IMR-90 (cell line): ENCODE results near the gene RIMS4. TPM values are rescaled to one million over a fixed set of nuclear protein-coding genes. Genes with fewer than 3 reads are reported as not detected.

ENCODE experiments used
- ATAC-seq: fragments of 200-7000 bp; cut with Tn5 transposase; 2 replicates; pipeline ENCODE4 v1.9.1; 2020; ENCODE audit warnings: low read depth, mild to moderate bottlenecking, moderate library complexity
- BruUV-seq: library from RNA; stranded (reverse); fragments of 400-500 nt; replicated peaks from 2 replicates; lab custom pipeline; 2021; lab: Mats Ljungman, UMichigan
- CTCF ChIA-PET: fragments of 300-600 bp; formaldehyde crosslinking; extraction: SDS; loops from one replicate; lab custom pipeline; 2021; ENCODE audit warnings: antibody characterized with exemption; lab: Yijun Ruan, JAX
- POLR2A ChIA-PET: fragments of 300-600 bp; sonication (Branson Sonifier 250); formaldehyde crosslinking; loops from one replicate; lab custom pipeline; 2022; ENCODE audit warnings: antibody characterized with exemption; ENCODE audit not compliant: unreplicated experiment; lab: Charles Lee
- DNase-seq: peaks from one replicate; pipeline ENCODE4 v3.0.0; 2013
- H2AFZ ChIP-seq: replicated peaks from 2 replicates; pipeline ENCODE3; 2013; ENCODE audit warnings: low read length, mild to moderate bottlenecking; ENCODE audit not compliant: poor library complexity
- H2AK5ac ChIP-seq: 2 replicates; pipeline ENCODE4 v1.6.1; 2013; ENCODE audit warnings: low read depth, low read length, inconsistent platforms
- H2AK9ac ChIP-seq: replicated peaks from 2 replicates; pipeline ENCODE3; 2013; ENCODE audit warnings: mild to moderate bottlenecking, low read depth, low read length, moderate library complexity; ENCODE audit not compliant: poor library complexity
- H2BK120ac ChIP-seq: 2 replicates; pipeline ENCODE4 v1.6.1; 2013; ENCODE audit warnings: low read depth, low read length, inconsistent platforms
- H2BK15ac ChIP-seq: 3 replicates; pipeline ENCODE4 v1.6.1; 2013; ENCODE audit warnings: low read depth, low read length, inconsistent platforms
- H2BK20ac ChIP-seq: 2 replicates; pipeline ENCODE4 v1.6.1; 2013; ENCODE audit warnings: low read depth, mild to moderate bottlenecking, inconsistent platforms, low read length, moderate library complexity
- H2BK5ac ChIP-seq: 2 replicates; pipeline ENCODE4 v1.6.1; 2013; ENCODE audit warnings: mild to moderate bottlenecking, low read depth, low read length, inconsistent platforms; ENCODE audit not compliant: poor library complexity, severe bottlenecking
- H3K14ac ChIP-seq: replicated peaks from 2 replicates; pipeline ENCODE4 v1.6.1; 2013; ENCODE audit warnings: low read depth, low read length, inconsistent platforms
- H3K18ac ChIP-seq: 2 replicates; pipeline ENCODE4 v1.6.1; 2013; ENCODE audit warnings: low read depth, low read length, control low read depth
- H3K23ac ChIP-seq: 2 replicates; pipeline ENCODE4 v1.6.1; 2013; ENCODE audit warnings: low read depth, low read length, inconsistent platforms
- H3K27ac ChIP-seq: 2 replicates; pipeline ENCODE4 v1.5.1; 2013; ENCODE audit warnings: mild to moderate bottlenecking, control low read depth, low read length; ENCODE audit not compliant: insufficient read depth
- H3K27me3 ChIP-seq: 2 replicates; pipeline ENCODE4 v1.6.1; 2013; ENCODE audit warnings: low read length; ENCODE audit not compliant: control insufficient read depth, insufficient read depth
- H3K36me3 ChIP-seq: 2 replicates; pipeline ENCODE4 v1.6.1; 2013; ENCODE audit warnings: low read length, mixed read lengths; ENCODE audit not compliant: control insufficient read depth, insufficient read depth
- H3K4ac ChIP-seq: 2 replicates; pipeline ENCODE4 v1.6.1; 2013; ENCODE audit warnings: low read depth, low read length, inconsistent platforms
- H3K4me1 ChIP-seq: 2 replicates; pipeline ENCODE4 v1.6.1; 2013; ENCODE audit warnings: low read length, mixed read lengths; ENCODE audit not compliant: control insufficient read depth, insufficient read depth
- H3K4me2 ChIP-seq: 2 replicates; pipeline ENCODE4 v1.6.1; 2013; ENCODE audit warnings: low read depth, mild to moderate bottlenecking, control low read depth, low read length, moderate library complexity
- H3K4me3 ChIP-seq: 2 replicates; pipeline ENCODE4 v1.5.1; 2013; ENCODE audit warnings: low read depth, mild to moderate bottlenecking, control low read depth, low read length, moderate library complexity; ENCODE audit not compliant: insufficient read depth
- H3K56ac ChIP-seq: 2 replicates; pipeline ENCODE4 v1.6.1; 2013; ENCODE audit warnings: low read length, inconsistent platforms; ENCODE audit not compliant: insufficient read depth; ENCODE audit errors: extremely low read depth
- H3K79me1 ChIP-seq, 2 experiments: 2 replicates each; pipeline ENCODE4 v1.6.1; 2013; ENCODE audit warnings: low read length in 2 of 2, inconsistent platforms in 1 of 2, low read depth in 1 of 2
- H3K9ac ChIP-seq: 2 replicates; pipeline ENCODE4 v1.6.1; 2013; ENCODE audit warnings: low read depth, low read length, control low read depth
- H3K9me1 ChIP-seq: 2 replicates; pipeline ENCODE4 v1.6.1; 2013; ENCODE audit warnings: low read length, inconsistent platforms; ENCODE audit not compliant: insufficient read depth
- H3K9me3 ChIP-seq: 2 replicates; pipeline ENCODE4 v1.6.1; 2013; ENCODE audit warnings: low read length; ENCODE audit not compliant: control insufficient read depth, insufficient read depth
- H4K20me1 ChIP-seq: 2 replicates; pipeline ENCODE4 v1.6.1; 2013; ENCODE audit warnings: low read length, inconsistent platforms; ENCODE audit not compliant: insufficient read depth
- H4K5ac ChIP-seq: 2 replicates; pipeline ENCODE4 v1.6.1; 2013; ENCODE audit warnings: mild to moderate bottlenecking, low read depth, low read length, control low read depth
- H4K8ac ChIP-seq, 2 experiments: 2 replicates each; pipeline ENCODE4 v1.6.1; 2013; ENCODE audit warnings: low read depth in 2 of 2, low read length in 2 of 2, control low read depth in 1 of 2, inconsistent platforms in 1 of 2
- H4K91ac ChIP-seq: 2 replicates; pipeline ENCODE4 v1.6.1; 2013; ENCODE audit warnings: low read depth, low read length, inconsistent platforms; ENCODE audit not compliant: insufficient read depth
- CEBPB ChIP-seq: IDR thresholded peaks from 2 replicates; pipeline ENCODE4 v1.6.1; 2012; ENCODE audit warnings: low read depth, low read length, improper control_type of control experiment
- CTCF ChIP-seq: conservative IDR thresholded peaks from 2 replicates; pipeline ENCODE4 v1.5.1; 2012; ENCODE audit warnings: mild to moderate bottlenecking, low read depth, low read length, improper control_type of control experiment
- FOS ChIP-seq: fragments of 150-350 bp; IDR thresholded peaks from 2 replicates; pipeline ENCODE4 v1.6.1; 2016; ENCODE audit warnings: low read depth, low read length
- MAFK ChIP-seq: IDR thresholded peaks from 2 replicates; pipeline ENCODE4 v1.6.1; 2012; ENCODE audit warnings: low read depth, low read length, improper control_type of control experiment
- MAZ ChIP-seq: IDR thresholded peaks from 2 replicates; pipeline ENCODE4 v1.6.1; 2012; ENCODE audit warnings: low read depth, mild to moderate bottlenecking, low read length, improper control_type of control experiment, moderate library complexity, borderline replicate concordance
- NFE2L2 ChIP-seq: fragments of 150-350 bp; IDR thresholded peaks from 2 replicates; pipeline ENCODE4 v1.6.1; 2016; ENCODE audit warnings: low read depth, mild to moderate bottlenecking, low read length
- POLR2A ChIP-seq: IDR thresholded peaks from 2 replicates; pipeline ENCODE4 v1.6.1; 2012; ENCODE audit warnings: mild to moderate bottlenecking, low read depth, low read length
- RAD21 ChIP-seq: IDR thresholded peaks from 2 replicates; pipeline ENCODE4 v1.6.1; 2012; ENCODE audit warnings: low read length, improper control_type of control experiment
- RCOR1 ChIP-seq: IDR thresholded peaks from 2 replicates; pipeline ENCODE4 v1.6.1; 2012; ENCODE audit warnings: mild to moderate bottlenecking, low read length, improper control_type of control experiment; ENCODE audit not compliant: insufficient replicate concordance
- RFX5 ChIP-seq: IDR thresholded peaks from 2 replicates; pipeline ENCODE4 v1.8.0; 2012; ENCODE audit warnings: low read depth, mild to moderate bottlenecking, low read length, moderate library complexity
- WGBS, 2 experiments: methylation state at CpG; one replicate each; pipeline versions ENCODE4 v1.1.5 to v1.1.7; 2013; ENCODE audit warnings: missing lambda C conversion rate in 2 of 2; ENCODE audit not compliant: insufficient read length in 1 of 2; ENCODE audit errors: extremely low coverage in 2 of 2; 5-methylcytosine and 5-hydroxymethylcytosine counted together
- dilution Hi-C: fragments of 300-500 bp; cut with HindIII; formaldehyde crosslinking; loops from one replicate; pipeline ENCODE4 v1.14.3; 2018; ENCODE audit warnings: low sequenced_read_pairs; ENCODE audit not compliant: unreplicated experiment
- in situ Hi-C: fragments of 300-500 bp; cut with MboI; formaldehyde crosslinking; loops from 3 replicates; pipeline ENCODE4 v1.14.3; 2019; ENCODE audit warnings: low sequenced_read_pairs, inconsistent platforms, mixed read lengths
- intact Hi-C: fragments of 100-400 bp; cut with micrococcal nuclease; formaldehyde crosslinking; loops from 2 replicates; pipeline ENCODE4 v1.10.0; 2022
- polyA plus RNA-seq, 3 experiments: library from polyadenylated mRNA; depleted of rRNA; stranded (reverse); fragments of >200 nt; gene quantifications; 2 replicates each; pipeline ENCODE4 v1.2.3, GENCODE V29; 2012; ENCODE audit warnings: low replicate concordance in 1 of 3
- total RNA-seq: library from RNA; depleted of rRNA; stranded (reverse); fragments of >200 nt; gene quantifications from 2 replicates; pipeline ENCODE4 v1.2.3, GENCODE V29; 2012

RIMS4 gene
- total and polyA plus RNA-seq, 2 of the 4 experiments (the other 2 are of a cell fraction), result not detected

DNA sequence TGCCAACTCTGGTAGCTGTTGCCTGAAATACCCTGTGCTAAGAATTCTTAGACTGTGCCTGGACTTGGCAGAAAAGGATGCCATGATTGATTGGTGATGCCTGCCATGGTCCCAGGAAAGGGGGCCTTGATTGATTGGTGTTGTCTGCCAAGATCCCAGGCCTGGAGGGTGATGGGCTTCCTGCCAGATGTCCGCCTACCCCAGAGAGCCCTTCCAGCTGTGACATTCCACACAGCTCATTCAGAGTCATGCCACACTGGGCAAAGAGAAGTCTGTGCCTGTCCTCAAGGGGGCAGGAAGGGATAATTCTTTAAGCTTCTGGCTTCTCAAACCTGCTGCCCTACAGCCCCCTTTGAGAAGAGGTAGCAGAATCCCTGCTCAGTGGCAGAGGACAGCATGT is 24.6 kb downstream of the RIMS4 start:
- DNase-seq (no peak), ATAC-seq (no peak)
- Histone ChIP-seq H2AFZ (no peak overlapping the region), H4K8ac (no peak overlapping the region), H3K56ac (no peak overlapping the region), H2BK120ac (no peak overlapping the region), H3K9me3 (no peaks in the 10 kb centered on the region), H2BK5ac (no peak overlapping the region), H2BK20ac (no peak overlapping the region), H3K18ac (no peak overlapping the region), H3K9me1 (no peaks in the 10 kb centered on the region), H3K4me3 (no peak overlapping the region), H4K20me1 (no peaks in the 10 kb centered on the region), H3K27ac (no peak overlapping the region), H3K4ac (no peak overlapping the region), H2BK15ac (no peak overlapping the region), H2AK9ac (no peak overlapping the region), H3K14ac (no peak overlapping the region), H3K27me3 (no peaks in the 10 kb centered on the region; the same call in none of the 2 replicates), H3K4me1 (no peaks in the 10 kb centered on the region), H3K4me2 (no peak overlapping the region), H3K79me1 (no peaks in the 10 kb centered on the region), H3K23ac (no peak overlapping the region), H3K9ac (no peak overlapping the region), H4K5ac (no peak overlapping the region), H4K91ac (no peak overlapping the region), H2AK5ac (no peak overlapping the region), H3K36me3 (no peaks in the 10 kb centered on the region)
- ChIA-PET POLR2A (interaction anchor here (0.5 kb wide), 1 partner anchor 64 kb away, joined by 16 read pairs; no protein-coding TSS in a partner anchor), CTCF (interaction anchor here (0.6 kb wide), 1 partner anchor 78 kb away, joined by 3 read pairs; no protein-coding TSS in a partner anchor)
- intact Hi-C loops, result no loop called here
- dilution Hi-C loops, result no loop called here
- no TSS peak for BruUV-seq
- in situ Hi-C loops, result no loop called here
- no CpG with 5 or more reads among the region's 1 CpG for WGBS, 2 experiments
- TF ChIP-seq MAZ (no peak), CEBPB (no peak), RAD21 (no peak), MAFK (no peak), NFE2L2 (no peak), POLR2A (no peak), FOS (no peak), RFX5 (no peak), CTCF (no peak), RCOR1 (no peak)
